Hepatocyte (in vitro differentiated cells): ENCODE results near the gene ATP1A3. TPM values are rescaled to one million over a fixed set of nuclear protein-coding genes. Genes with fewer than 3 reads are reported as not detected.

Source experiments
- DNase-seq: peaks from one replicate; pipeline ENCODE4 v3.0.0-alpha.2; 2016; ENCODE audit warnings: low spot score
- H2AFZ ChIP-seq: fragments of 200-600 bp; sonication (generic); 2 replicates; pipeline ENCODE4 v1.6.0; 2016; ENCODE audit warnings: antibody characterized with exemption, mild to moderate bottlenecking
- H3K27ac ChIP-seq: fragments of 200-600 bp; sonication (generic); 2 replicates; pipeline ENCODE4 v1.5.1; 2016; ENCODE audit warnings: mild to moderate bottlenecking
- H3K27me3 ChIP-seq: fragments of 200-600 bp; sonication (generic); 2 replicates; pipeline ENCODE4 v1.6.1; 2016
- H3K36me3 ChIP-seq: fragments of 200-600 bp; sonication (generic); replicated peaks from 2 replicates; pipeline ENCODE4 v1.5.1; 2016; ENCODE audit warnings: low read depth; ENCODE audit not compliant: insufficient read depth
- H3K4me1 ChIP-seq: fragments of 200-600 bp; sonication (generic); 2 replicates; pipeline ENCODE4 v1.5.1; 2016; ENCODE audit warnings: mild to moderate bottlenecking, moderate library complexity; ENCODE audit not compliant: insufficient read depth
- H3K4me2 ChIP-seq: fragments of 200-600 bp; sonication (generic); 2 replicates; pipeline ENCODE4 v1.6.0; 2016
- H3K4me3 ChIP-seq: fragments of 200-600 bp; sonication (generic); 2 replicates; pipeline ENCODE4 v1.5.1; 2016; ENCODE audit warnings: mild to moderate bottlenecking
- H3K79me2 ChIP-seq: fragments of 200-600 bp; sonication (generic); 2 replicates; pipeline ENCODE4 v1.6.0; 2017; ENCODE audit warnings: mild to moderate bottlenecking
- H3K9me2 ChIP-seq: fragments of 200-600 bp; sonication (generic); replicated peaks from 2 replicates; pipeline ENCODE4 v1.6.0; 2017; ENCODE audit warnings: mild to moderate bottlenecking; ENCODE audit not compliant: insufficient read depth
- H3K9me3 ChIP-seq: fragments of 200-600 bp; sonication (generic); 2 replicates; pipeline ENCODE4 v1.5.1; 2016; ENCODE audit warnings: low read depth, mild to moderate bottlenecking
- H4K20me1 ChIP-seq: fragments of 200-600 bp; sonication (generic); 2 replicates; pipeline ENCODE4 v1.6.0; 2016; ENCODE audit warnings: mild to moderate bottlenecking; ENCODE audit not compliant: insufficient read depth, poor library complexity, severe bottlenecking
- CTCF ChIP-seq: fragments of 200-600 bp; sonication (generic); IDR thresholded peaks from 2 replicates; pipeline ENCODE4 v1.5.1; 2016; ENCODE audit warnings: antibody characterized with exemption, mild to moderate bottlenecking; ENCODE audit not compliant: poor library complexity
- EZH2 ChIP-seq: fragments of 200-600 bp; sonication (generic); IDR thresholded peaks from 2 replicates; pipeline ENCODE4 v1.6.1; 2016; ENCODE audit warnings: antibody characterized with exemption, mild to moderate bottlenecking, borderline replicate concordance
- EZH2phosphoT487 ChIP-seq: fragments of 200-600 bp; sonication (generic); IDR thresholded peaks from one replicate; pipeline ENCODE4 v1.6.1; 2018; ENCODE audit warnings: antibody characterized with exemption, mild to moderate bottlenecking, low read depth, moderate library complexity; ENCODE audit not compliant: unreplicated experiment, severe bottlenecking
- WGBS: methylation state at CpG from one replicate; pipeline ENCODE4 v1.1.6; 2016; ENCODE audit warnings: low lambda C conversion rate; ENCODE audit errors: missing lambda C conversion rate; 5-methylcytosine and 5-hydroxymethylcytosine counted together
- polyA plus RNA-seq: library from polyadenylated mRNA; unstranded; fragments of >200 nt; fragmentation: Nextera tagmentation; extraction: Ambion mirVana; gene quantifications from 2 replicates; pipeline ENCODE4 v1.2.1, GENCODE V29; 2016
- total RNA-seq: library from RNA; depleted of rRNA; stranded (reverse); fragments of >200 nt; gene quantifications from 2 replicates; pipeline ENCODE4 v1.2.3, GENCODE V29; 2014

The ATP1A3 gene
- total and polyA plus RNA-seq, 2 experiments from 2014 or later = 0.03 to 0.82 TPM

- Histone ChIP-seq H3K4me2 (no peak overlapping the region), H3K4me1 (no peaks in the 10 kb centered on the region), H3K9me3 (no peaks in the 10 kb centered on the region), H3K9me2 (no peaks in the 10 kb centered on the region), H3K4me3 (no peak overlapping the region), H3K27ac (no peak overlapping the region), H2AFZ (no peak overlapping the region), H3K27me3 (peaks cover 74% of the 10 kb centered on the region), H3K79me2 (no peaks in the 10 kb centered on the region), H4K20me1 (no peaks in the 10 kb centered on the region), H3K36me3 (no peaks in the 10 kb centered on the region)
- DNase-seq = no peak
- TF ChIP-seq EZH2 (no peak), CTCF (no peak), EZH2phosphoT487 (no peak)
- 55% methylated on average over 17 of the region's 18 CpGs for WGBS
Observed at GRCh38 chr19:41922585-41922984, 71.4 kb downstream of the ATP1A3 start.

- no peak for DNase-seq
- Histone ChIP-seq H3K9me3 (no peaks in the 10 kb centered on the region), H3K27me3 (peaks cover 74% of the 10 kb centered on the region), H3K9me2 (no peaks in the 10 kb centered on the region), H3K79me2 (no peaks in the 10 kb centered on the region), H3K27ac (no peak overlapping the region), H3K4me3 (no peak overlapping the region), H3K36me3 (no peaks in the 10 kb centered on the region), H3K4me1 (no peaks in the 10 kb centered on the region), H3K4me2 (no peak overlapping the region), H2AFZ (no peak overlapping the region), H4K20me1 (no peaks in the 10 kb centered on the region)
- TF ChIP-seq EZH2 = no peak
- TF ChIP-seq CTCF = no peak
- no peak for TF ChIP-seq EZH2phosphoT487
- WGBS = 32% methylated on average over 16 of the region's 22 CpGs
Observed at GRCh38 chr19:41921577-41922576, 72.2 kb downstream of the ATP1A3 start.

GRCh38 chr19:41920882-41921576 lies 73.0 kb downstream of the ATP1A3 start:
- H2AFZ ChIP-seq = no peak overlapping the region
- no peak for TF ChIP-seq EZH2phosphoT487

More at GRCh38 chr19:41920882-41921576, 73.0 kb downstream of the ATP1A3 start:
- no peak for DNase-seq
- Histone ChIP-seq H3K4me1 (no peaks in the 10 kb centered on the region), H3K9me2 (no peaks in the 10 kb centered on the region), H3K27ac (no peak overlapping the region), H3K36me3 (no peaks in the 10 kb centered on the region), H3K4me3 (no peak overlapping the region), H3K4me2 (no peak overlapping the region), H4K20me1 (no peaks in the 10 kb centered on the region), H3K27me3 (peaks cover 74% of the 10 kb centered on the region), H3K79me2 (no peaks in the 10 kb centered on the region), H3K9me3 (no peaks in the 10 kb centered on the region)
- WGBS = 38% methylated on average over 18 of the region's 26 CpGs
